SK-N-SH treated with all-trans-retinoic acid at 6 μM for 48 hours (cell line): ENCODE measurements around the gene PPARA.

ENCODE experiments used
- CSRNP3 ChIP-seq: fragments of 250-450 bp; sonication (Bioruptor Pico); IDR thresholded peaks from 2 replicates; pipeline ENCODE4 v1.5.1; 2021; ENCODE audit warnings: mild to moderate bottlenecking, moderate library complexity
- ISL1 ChIP-seq: fragments of 250-450 bp; sonication (Bioruptor Pico); IDR thresholded peaks from 2 replicates; pipeline ENCODE4 v2.1.2; 2022; ENCODE audit warnings: mild to moderate bottlenecking, moderate library complexity
- OSR1 ChIP-seq: fragments of 250-450 bp; sonication (Bioruptor Pico); IDR thresholded peaks from 2 replicates; pipeline ENCODE4 v1.8.0; 2022; ENCODE audit warnings: moderate library complexity, mild to moderate bottlenecking, inconsistent platforms
- PATZ1 ChIP-seq: fragments of 250-450 bp; sonication (Bioruptor Pico); IDR thresholded peaks from 2 replicates; pipeline ENCODE4 v1.8.0; 2020; ENCODE audit warnings: mild to moderate bottlenecking, moderate library complexity, borderline replicate concordance
- PPARA ChIP-seq: fragments of 250-450 bp; sonication (Bioruptor Pico); IDR thresholded peaks from 2 replicates; pipeline ENCODE4 v1.5.0; 2020; ENCODE audit warnings: mild to moderate bottlenecking, borderline replicate concordance
- SNAI2 ChIP-seq: fragments of 250-450 bp; sonication (Bioruptor Pico); IDR thresholded peaks from 2 replicates; pipeline ENCODE4 v1.5.0; 2020; ENCODE audit warnings: mild to moderate bottlenecking, moderate library complexity
- TCF4 ChIP-seq: fragments of 250-450 bp; sonication (Bioruptor Pico); IDR thresholded peaks from 2 replicates; pipeline ENCODE4 v1.8.0; 2021; ENCODE audit warnings: mild to moderate bottlenecking, moderate library complexity, borderline replicate concordance
- ZFP3 ChIP-seq: fragments of 250-450 bp; sonication (Bioruptor Pico); IDR thresholded peaks from 2 replicates; pipeline ENCODE4 v1.5.0; 2020; ENCODE audit warnings: mild to moderate bottlenecking, moderate library complexity
- ZFP30 ChIP-seq: fragments of 450-650 bp; formaldehyde crosslinking; IDR thresholded peaks from 2 replicates; pipeline ENCODE4 v1.5.0; 2022; ENCODE audit warnings: mild to moderate bottlenecking, moderate library complexity
- ZNF565 ChIP-seq: fragments of 450-650 bp; formaldehyde crosslinking; conservative IDR thresholded peaks from 2 replicates; pipeline ENCODE4 v1.5.0; 2020; ENCODE audit warnings: low read depth, mild to moderate bottlenecking, moderate library complexity
- ZNF8 ChIP-seq: fragments of 450-650 bp; formaldehyde crosslinking; IDR thresholded peaks from 2 replicates; pipeline ENCODE4 v1.5.0; 2020; ENCODE audit warnings: mild to moderate bottlenecking, moderate library complexity
- TF ChIP-seq, protein P1 (sequence below): fragments of 250-450 bp; sonication (Bioruptor Pico); IDR thresholded peaks from 2 replicates; pipeline ENCODE4 v1.5.1; 2020; ENCODE audit warnings: low read depth, mild to moderate bottlenecking, moderate library complexity

DNA sequence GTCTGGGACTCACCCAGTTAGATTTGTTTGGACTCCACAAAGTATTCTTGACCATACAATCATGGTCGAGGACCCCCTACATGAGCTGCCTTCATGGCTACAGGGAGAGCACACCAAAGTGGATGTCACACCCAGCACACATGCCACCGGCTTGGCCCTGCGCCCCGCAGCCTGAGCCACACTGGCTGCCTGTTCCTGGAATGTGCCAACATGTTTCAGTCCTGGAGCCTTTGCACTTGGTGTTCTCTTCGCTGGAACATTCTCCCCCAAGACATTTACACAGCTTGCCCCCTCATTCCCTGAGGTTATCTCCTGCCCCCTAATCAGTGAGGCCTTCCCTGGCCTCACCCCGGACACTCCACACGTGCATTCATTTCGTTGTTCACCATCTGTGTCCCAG, 46.0 kb downstream of the PPARA start:
- TF ChIP-seq SNAI2 (no peak), ZFP3 (CRISPR knock-in tag) (no peak), TCF4 (CRISPR knock-in tag) (no peak), PATZ1 (CRISPR knock-in tag) (no peak), CSRNP3 (no peak), ZFP30 (CRISPR knock-in tag) (no peak), OSR1 (CRISPR knock-in tag) (no peak), PPARA (CRISPR knock-in tag) (no peak), ISL1 (CRISPR knock-in tag) (no peak), ZNF565 (CRISPR knock-in tag) (no peak), ZNF8 (CRISPR knock-in tag) (no peak)
- TF ChIP-seq, protein P1, sequence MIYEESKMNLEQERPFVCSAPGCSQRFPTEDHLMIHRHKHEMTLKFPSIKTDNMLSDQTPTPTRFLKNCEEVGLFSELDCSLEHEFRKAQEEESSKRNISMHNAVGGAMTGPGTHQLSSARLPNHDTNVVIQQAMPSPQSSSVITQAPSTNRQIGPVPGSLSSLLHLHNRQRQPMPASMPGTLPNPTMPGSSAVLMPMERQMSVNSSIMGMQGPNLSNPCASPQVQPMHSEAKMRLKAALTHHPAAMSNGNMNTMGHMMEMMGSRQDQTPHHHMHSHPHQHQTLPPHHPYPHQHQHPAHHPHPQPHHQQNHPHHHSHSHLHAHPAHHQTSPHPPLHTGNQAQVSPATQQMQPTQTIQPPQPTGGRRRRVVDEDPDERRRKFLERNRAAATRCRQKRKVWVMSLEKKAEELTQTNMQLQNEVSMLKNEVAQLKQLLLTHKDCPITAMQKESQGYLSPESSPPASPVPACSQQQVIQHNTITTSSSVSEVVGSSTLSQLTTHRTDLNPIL (CRISPR knock-in tag), result no peak
